Loucy (cell line): ENCODE data around the gene KAT5.

Experiments
- CTCF ChIP-seq: fragments of 200-600 bp; sonication (generic); conservative IDR thresholded peaks from 2 replicates; pipeline ENCODE4 v1.5.1; 2014; ENCODE audit warnings: mild to moderate bottlenecking, antibody characterized with exemption, low read length
- EZH2phosphoT487 ChIP-seq: fragments of 200-600 bp; IDR thresholded peaks from 2 replicates; pipeline ENCODE4 v1.6.1; 2018; ENCODE audit warnings: antibody characterized with exemption, mild to moderate bottlenecking, moderate library complexity, borderline replicate concordance

- TF ChIP-seq CTCF = no peak
- TF ChIP-seq EZH2phosphoT487 = no peak
These were observed 27.0 kb downstream of the KAT5 start for GRCh38 chr11:65739022-65739421.
